OCI-LY3 (cell line): Measurements from ENCODE around the gene ANKRD9.

Experiments
- H2AFZ ChIP-seq: fragments of 200-600, 300-600 bp; shearing (Covaris generic); 2 replicates; pipeline ENCODE4 v1.6.0; 2014; ENCODE audit warnings: antibody characterized with exemption, low read depth, low read length
- H3K27ac ChIP-seq: fragments of 200-600, 300-600 bp; sonication (generic); 2 replicates; pipeline ENCODE4 v1.5.1; 2014; ENCODE audit warnings: mild to moderate bottlenecking, low read length, moderate library complexity, mixed read lengths
- H3K27me3 ChIP-seq: fragments of 200-600, 300-600 bp; sonication (generic); 2 replicates; pipeline ENCODE4 v1.6.1; 2014; ENCODE audit warnings: low read depth, low read length, mixed read lengths
- H3K36me3 ChIP-seq: fragments of 200-600, 300-600 bp; sonication (generic); replicated peaks from 2 replicates; pipeline ENCODE3; 2014; ENCODE audit warnings: low read depth, low read length, mixed read lengths
- H3K4me1 ChIP-seq: fragments of 300-600, 200-600 bp; sonication (generic); 2 replicates; pipeline ENCODE4 v1.6.1; 2014; ENCODE audit warnings: low read length, mixed read lengths
- H3K4me2 ChIP-seq: fragments of 200-600, 300-600 bp; sonication (generic); 2 replicates; pipeline ENCODE4 v1.6.1; 2014; ENCODE audit warnings: low read length, mixed read lengths
- H3K4me3 ChIP-seq: fragments of 300-600, 200-600 bp; sonication (generic); 2 replicates; pipeline ENCODE4 v1.5.1; 2014; ENCODE audit warnings: antibody characterized with exemption, mild to moderate bottlenecking, low read length, moderate library complexity
- H3K79me2 ChIP-seq: fragments of 300-600, 200-600 bp; shearing (Covaris generic); 2 replicates; pipeline ENCODE4 v1.6.1; 2014; ENCODE audit warnings: mild to moderate bottlenecking, low read length, mixed read lengths
- H3K9ac ChIP-seq: fragments of 300-600, 200-600 bp; shearing (Covaris generic); 2 replicates; pipeline ENCODE4 v1.6.0; 2014; ENCODE audit warnings: mild to moderate bottlenecking, low read length, moderate library complexity
- H3K9me3 ChIP-seq: fragments of 200-600, 300-600 bp; shearing (Covaris generic); 2 replicates; pipeline ENCODE4 v1.6.1; 2014; ENCODE audit warnings: low read length, mixed read lengths; ENCODE audit not compliant: insufficient read depth
- H4K20me1 ChIP-seq: fragments of 200-600, 300-600 bp; sonication (generic); 2 replicates; pipeline ENCODE4 v1.6.1; 2016; ENCODE audit warnings: low read length, mixed read lengths; ENCODE audit not compliant: insufficient read depth
- EZH2phosphoT487 ChIP-seq: fragments of 200-600 bp; shearing (Covaris generic); IDR thresholded peaks from 2 replicates; pipeline ENCODE4 v1.6.1; 2018; ENCODE audit warnings: antibody characterized with exemption, mixed run types, low read depth
- TF ChIP-seq, protein P1 (sequence below): fragments of 200-600, 300-600 bp; sonication (generic); IDR thresholded peaks from 2 replicates; pipeline ENCODE4 v1.5.1; 2014; ENCODE audit warnings: antibody characterized with exemption, low read length, low read depth

ANKRD9 gene

DNA sequence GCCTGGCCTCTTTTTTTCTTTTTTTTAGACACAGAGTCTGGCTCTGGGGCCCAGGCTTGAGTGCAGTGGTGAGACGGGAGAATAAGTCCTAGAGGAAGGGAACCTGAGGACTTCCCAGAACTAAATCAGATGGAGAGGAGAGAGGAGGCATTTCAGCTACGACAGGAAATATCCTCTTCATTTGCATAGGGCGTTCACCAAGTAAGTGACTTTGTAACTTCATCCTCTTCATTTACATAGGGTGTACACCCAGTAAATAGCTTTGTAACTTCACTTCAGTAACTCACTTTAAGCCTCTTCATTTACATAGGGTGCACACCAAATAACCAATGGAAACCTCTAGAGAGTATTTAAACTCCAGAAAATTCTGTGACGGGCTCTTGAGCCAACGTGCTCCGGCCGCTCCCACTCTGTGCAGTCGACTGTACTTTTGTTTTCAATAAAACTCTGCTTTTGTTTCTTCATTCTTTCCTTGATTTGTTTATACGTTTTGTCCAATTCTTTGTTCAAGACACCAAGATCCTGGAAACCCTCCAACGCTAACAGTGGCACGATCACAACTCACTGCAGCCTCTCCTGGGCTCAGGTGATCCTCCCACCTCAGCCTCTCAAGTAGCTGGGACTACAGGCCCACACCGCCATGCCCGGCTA lies 21.4 kb upstream of the ANKRD9 start:
- no peak overlapping the region for H2AFZ ChIP-seq
- H3K9me3 ChIP-seq: no peaks in the 10 kb centered on the region
- no peak overlapping the region for H3K9ac ChIP-seq
- peaks cover 16% of the 10 kb centered on the region for H3K4me1 ChIP-seq
- TF ChIP-seq, protein P1, sequence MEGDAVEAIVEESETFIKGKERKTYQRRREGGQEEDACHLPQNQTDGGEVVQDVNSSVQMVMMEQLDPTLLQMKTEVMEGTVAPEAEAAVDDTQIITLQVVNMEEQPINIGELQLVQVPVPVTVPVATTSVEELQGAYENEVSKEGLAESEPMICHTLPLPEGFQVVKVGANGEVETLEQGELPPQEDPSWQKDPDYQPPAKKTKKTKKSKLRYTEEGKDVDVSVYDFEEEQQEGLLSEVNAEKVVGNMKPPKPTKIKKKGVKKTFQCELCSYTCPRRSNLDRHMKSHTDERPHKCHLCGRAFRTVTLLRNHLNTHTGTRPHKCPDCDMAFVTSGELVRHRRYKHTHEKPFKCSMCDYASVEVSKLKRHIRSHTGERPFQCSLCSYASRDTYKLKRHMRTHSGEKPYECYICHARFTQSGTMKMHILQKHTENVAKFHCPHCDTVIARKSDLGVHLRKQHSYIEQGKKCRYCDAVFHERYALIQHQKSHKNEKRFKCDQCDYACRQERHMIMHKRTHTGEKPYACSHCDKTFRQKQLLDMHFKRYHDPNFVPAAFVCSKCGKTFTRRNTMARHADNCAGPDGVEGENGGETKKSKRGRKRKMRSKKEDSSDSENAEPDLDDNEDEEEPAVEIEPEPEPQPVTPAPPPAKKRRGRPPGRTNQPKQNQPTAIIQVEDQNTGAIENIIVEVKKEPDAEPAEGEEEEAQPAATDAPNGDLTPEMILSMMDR: no peak
- no peak for TF ChIP-seq EZH2phosphoT487
- no peaks in the 10 kb centered on the region for H3K36me3 ChIP-seq
- no peaks in the 10 kb centered on the region for H4K20me1 ChIP-seq
- no peaks in the 10 kb centered on the region for H3K27me3 ChIP-seq
- H3K79me2 ChIP-seq: no peaks in the 10 kb centered on the region
- no peak overlapping the region for H3K4me3 ChIP-seq
- H3K4me2 ChIP-seq: no peak overlapping the region
- H3K27ac ChIP-seq: no peak overlapping the region

DNA sequence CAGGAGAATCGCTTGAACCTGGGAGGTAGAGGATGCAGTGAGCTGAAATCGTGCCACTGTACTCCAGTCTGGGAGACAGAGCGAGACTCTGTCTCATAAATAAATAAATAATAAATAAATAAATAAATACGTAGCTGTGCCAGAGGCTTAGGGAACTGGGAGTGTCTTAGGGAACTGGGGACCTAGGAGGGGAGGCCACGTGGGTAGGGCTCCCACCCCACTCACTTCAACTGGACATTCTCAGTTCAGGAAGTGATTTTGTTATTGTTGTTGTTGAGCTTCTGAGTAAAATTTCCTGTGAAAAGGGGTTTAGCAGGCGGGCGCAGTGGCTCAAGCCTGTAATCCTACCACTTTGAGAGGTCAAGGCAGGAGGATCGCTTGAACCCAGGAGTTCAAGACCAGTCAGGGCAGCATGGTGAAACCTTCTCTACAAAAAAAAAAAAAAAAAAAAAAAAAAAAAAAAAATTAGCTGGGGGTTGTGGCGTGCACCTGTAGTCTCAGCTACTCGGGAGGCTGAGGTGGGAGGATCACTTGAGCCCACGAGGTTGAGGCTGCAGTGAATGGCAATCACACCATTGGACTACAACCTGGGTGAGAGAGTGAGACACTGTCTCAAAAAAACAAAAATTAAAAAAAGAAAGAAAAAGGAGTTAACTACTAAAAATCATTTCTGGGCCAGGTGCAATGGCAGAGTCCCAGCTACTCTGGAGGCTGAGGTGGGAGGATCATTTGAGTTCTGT lies 19.0 kb upstream of the ANKRD9 start:
- H2AFZ ChIP-seq: no peak overlapping the region
- peaks cover 18% of the 10 kb centered on the region for H3K4me1 ChIP-seq
- no peaks in the 10 kb centered on the region for H3K36me3 ChIP-seq
- no peak overlapping the region for H3K27ac ChIP-seq
- no peaks in the 10 kb centered on the region for H3K27me3 ChIP-seq
- no peaks in the 10 kb centered on the region for H4K20me1 ChIP-seq
- H3K4me3 ChIP-seq: no peak overlapping the region
- H3K9ac ChIP-seq: no peak overlapping the region
- H3K4me2 ChIP-seq: no peak overlapping the region
- no peak for TF ChIP-seq EZH2phosphoT487
- TF ChIP-seq, protein P1: no peak
- H3K9me3 ChIP-seq: no peaks in the 10 kb centered on the region
- H3K79me2 ChIP-seq: no peaks in the 10 kb centered on the region

DNA sequence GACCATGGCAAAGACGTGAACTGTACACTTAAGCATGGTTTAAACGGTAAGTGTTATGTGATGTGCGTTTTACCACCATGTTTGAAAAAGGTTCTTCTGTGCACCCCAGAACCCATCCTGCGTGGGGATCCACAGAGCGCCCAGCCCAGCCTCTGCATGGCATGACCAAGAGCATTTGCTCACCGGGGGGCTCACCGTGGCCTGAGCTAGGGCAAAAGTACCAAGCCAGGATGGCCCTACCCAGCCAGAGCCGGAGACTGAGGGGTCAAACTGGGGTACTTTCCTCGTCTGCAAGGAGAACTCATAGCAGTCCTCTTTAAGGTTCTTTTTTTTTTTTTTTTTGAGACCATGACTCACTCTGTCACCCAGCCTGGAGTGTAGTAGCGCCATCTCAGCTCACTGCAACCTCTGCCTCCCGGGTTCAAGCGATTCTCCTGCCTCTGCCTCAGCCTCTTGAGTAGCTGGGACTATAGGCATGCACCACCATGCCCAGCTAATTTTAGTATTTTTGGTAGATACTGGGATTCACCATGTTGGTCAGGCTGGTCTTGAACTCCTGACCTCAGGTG lies 16.4 kb upstream of the ANKRD9 start:
- H3K4me2 ChIP-seq: peak overlapping the region; percentile 72
- no peaks in the 10 kb centered on the region for H3K79me2 ChIP-seq
- no peak for TF ChIP-seq EZH2phosphoT487
- TF ChIP-seq, protein P1: no peak
- no peaks in the 10 kb centered on the region for H3K27me3 ChIP-seq
- H3K4me1 ChIP-seq: peaks cover 14% of the 10 kb centered on the region
- no peaks in the 10 kb centered on the region for H3K9me3 ChIP-seq
- peak overlapping the region; percentile 74 for H3K4me3 ChIP-seq
- H3K9ac ChIP-seq: peak overlapping the region; percentile 60; the same call in 1 of the 2 replicates
- no peaks in the 10 kb centered on the region for H3K36me3 ChIP-seq
- no peak overlapping the region for H3K27ac ChIP-seq
- H4K20me1 ChIP-seq: no peaks in the 10 kb centered on the region
- no peak overlapping the region for H2AFZ ChIP-seq
